ENCODE measurements around the gene EPHA5. TPM values are rescaled to one million over a fixed set of nuclear protein-coding genes. Genes with fewer than 3 reads are reported as not detected.

The EPHA5 gene
- total RNA-seq, 4 donors from 2014 or later = 2.9 to 5.0 (median 4.4) TPM

DNA sequence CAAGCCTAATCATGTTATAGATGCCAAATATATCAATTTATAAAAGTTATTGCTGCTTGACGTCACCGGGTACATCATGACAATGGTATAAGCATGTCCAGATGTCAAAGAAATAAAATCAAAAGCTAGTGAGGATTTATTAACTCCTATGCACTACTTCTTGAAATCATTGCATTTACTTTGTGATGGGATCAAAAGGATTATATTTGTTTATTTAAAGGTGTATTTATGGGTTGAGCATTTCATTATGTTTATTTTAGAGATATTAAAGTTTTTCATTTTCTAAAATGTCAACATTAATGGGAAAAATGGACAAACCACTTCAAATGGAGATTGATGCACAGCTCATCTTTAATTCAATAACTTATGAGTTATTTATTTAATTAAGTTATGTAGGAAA, 277.8 kb downstream of the EPHA5 start:
- TF ChIP-seq POLR2A (IDR thresholded peaks at IDR 0.05) (no peak), EP300 (IDR thresholded peaks at IDR 0.05) (no peak)
- TF ChIP-seq, protein P1, sequence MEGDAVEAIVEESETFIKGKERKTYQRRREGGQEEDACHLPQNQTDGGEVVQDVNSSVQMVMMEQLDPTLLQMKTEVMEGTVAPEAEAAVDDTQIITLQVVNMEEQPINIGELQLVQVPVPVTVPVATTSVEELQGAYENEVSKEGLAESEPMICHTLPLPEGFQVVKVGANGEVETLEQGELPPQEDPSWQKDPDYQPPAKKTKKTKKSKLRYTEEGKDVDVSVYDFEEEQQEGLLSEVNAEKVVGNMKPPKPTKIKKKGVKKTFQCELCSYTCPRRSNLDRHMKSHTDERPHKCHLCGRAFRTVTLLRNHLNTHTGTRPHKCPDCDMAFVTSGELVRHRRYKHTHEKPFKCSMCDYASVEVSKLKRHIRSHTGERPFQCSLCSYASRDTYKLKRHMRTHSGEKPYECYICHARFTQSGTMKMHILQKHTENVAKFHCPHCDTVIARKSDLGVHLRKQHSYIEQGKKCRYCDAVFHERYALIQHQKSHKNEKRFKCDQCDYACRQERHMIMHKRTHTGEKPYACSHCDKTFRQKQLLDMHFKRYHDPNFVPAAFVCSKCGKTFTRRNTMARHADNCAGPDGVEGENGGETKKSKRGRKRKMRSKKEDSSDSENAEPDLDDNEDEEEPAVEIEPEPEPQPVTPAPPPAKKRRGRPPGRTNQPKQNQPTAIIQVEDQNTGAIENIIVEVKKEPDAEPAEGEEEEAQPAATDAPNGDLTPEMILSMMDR (IDR thresholded peaks at IDR 0.05) = no peak
- DNase-seq (ENCODE audit: low spot score in 2 of 2) = no peak
- 37 to 63% methylated on average over 2 of the region's 2 CpGs for WGBS, 2 donors

DNA sequence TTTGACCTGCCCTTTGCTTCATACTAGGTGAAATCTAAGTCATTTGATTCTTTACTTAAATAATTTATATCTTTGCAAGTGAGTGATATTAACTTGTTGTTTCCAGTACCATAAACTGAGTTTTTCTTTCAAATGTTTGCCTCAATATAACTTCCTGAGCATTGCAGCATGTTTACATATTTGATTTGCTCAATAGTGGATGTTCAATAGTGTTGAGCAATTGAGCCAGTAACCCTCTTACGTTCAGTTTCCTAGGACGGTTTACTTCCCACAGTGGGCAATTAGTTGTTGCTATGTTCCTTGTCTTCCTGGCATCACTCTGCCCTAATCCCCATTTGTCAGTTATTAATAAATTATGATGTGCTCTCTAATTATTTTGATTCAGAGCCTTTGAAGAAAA, 278.5 kb downstream of the EPHA5 start:
- Histone ChIP-seq H3K9me3 (peaks cover 0 to 16% (median 0%) of the 10 kb centered on the region in 4 donors), H3K27me3 (no peaks in the 10 kb centered on the region), H3K36me3 (no peaks in the 10 kb centered on the region), H3K27ac (no peak overlapping the region), H3K4me3 (no peak overlapping the region), H3K4me1 (no peaks in the 10 kb centered on the region)
- no peak for DNase-seq (ENCODE audit: low spot score in 2 of 2)
- WGBS, 2 donors = 50 to 65% methylated on average over 2 of the region's 2 CpGs
- TF ChIP-seq EP300 (IDR thresholded peaks at IDR 0.05) (no peak), POLR2A (IDR thresholded peaks at IDR 0.05) (no peak)
- TF ChIP-seq, protein P1 (IDR thresholded peaks at IDR 0.05) = no peak

More for the DNA sequence above, 277.8 kb downstream of the EPHA5 start:
- no peak overlapping the region for H3K27ac ChIP-seq
- no peak overlapping the region for H3K4me3 ChIP-seq
- no peaks in the 10 kb centered on the region for H3K4me1 ChIP-seq
- H3K9me3 ChIP-seq = peaks cover 0 to 18% (median 0%) of the 10 kb centered on the region in 4 donors
- H3K27me3 ChIP-seq = no peaks in the 10 kb centered on the region
- no peaks in the 10 kb centered on the region for H3K36me3 ChIP-seq

DNA sequence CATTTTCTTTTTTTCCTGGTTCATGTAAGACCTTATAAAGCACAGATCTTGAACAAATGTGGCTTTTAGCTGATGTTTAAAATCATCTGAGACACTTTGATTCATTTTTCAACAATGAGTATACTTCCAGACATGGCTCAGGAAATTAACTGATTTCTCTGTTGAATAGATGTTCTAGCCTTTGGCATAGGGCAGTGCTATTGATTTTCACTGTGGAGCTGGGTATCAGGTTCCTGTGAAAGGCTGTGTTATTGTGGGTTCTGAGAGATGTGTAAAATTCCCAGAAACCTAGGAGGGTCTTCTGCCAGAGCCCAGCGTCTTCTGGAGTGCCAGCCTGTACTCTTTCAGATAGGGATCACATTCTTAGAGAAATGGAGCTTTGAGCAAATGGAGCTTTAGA, 278.9 kb downstream of the EPHA5 start:
- Histone ChIP-seq H3K27ac (no peak overlapping the region), H3K4me3 (no peak overlapping the region), H3K9me3 (peaks cover 0 to 15% (median 0%) of the 10 kb centered on the region in 4 donors), H3K36me3 (no peaks in the 10 kb centered on the region), H3K27me3 (no peaks in the 10 kb centered on the region), H3K4me1 (no peaks in the 10 kb centered on the region)
- DNase-seq (ENCODE audit: low spot score in 2 of 2) = no peak
- 24 to 50% methylated on average over 1 of the region's 1 CpG for WGBS, 2 donors
- no peak for TF ChIP-seq EP300 (IDR thresholded peaks at IDR 0.05)
- TF ChIP-seq, protein P1 (IDR thresholded peaks at IDR 0.05) = no peak
- TF ChIP-seq POLR2A (IDR thresholded peaks at IDR 0.05) = no peak

DNA sequence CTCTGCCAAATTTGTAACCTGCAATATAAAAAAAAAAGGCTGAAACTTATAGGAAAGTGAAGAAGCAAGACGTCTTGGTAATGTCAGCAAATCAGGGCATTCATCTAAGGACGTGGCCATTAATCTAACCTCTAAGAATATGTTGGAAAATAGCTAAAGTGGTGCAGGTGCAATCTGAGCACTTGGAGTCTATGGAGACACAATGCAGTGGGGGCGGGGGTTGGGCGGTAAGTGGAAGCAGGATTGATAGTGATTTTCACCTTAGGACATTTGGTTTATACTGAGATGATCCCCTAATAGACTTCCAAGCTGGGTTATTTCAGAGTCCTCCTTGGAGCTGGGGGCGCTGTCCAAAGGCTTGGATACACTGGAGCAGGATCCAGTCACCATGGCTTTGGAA, 283.4 kb downstream of the EPHA5 start:
- H3K4me1 ChIP-seq = no peaks in the 10 kb centered on the region
- no peaks in the 10 kb centered on the region for H3K27me3 ChIP-seq
- 87 to 91% methylated on average over 5 of the region's 5 CpGs for WGBS, 2 donors
- no peaks in the 10 kb centered on the region for H3K9me3 ChIP-seq
- H3K36me3 ChIP-seq = no peaks in the 10 kb centered on the region
- no peak overlapping the region for H3K27ac ChIP-seq
- DNase-seq (ENCODE audit: low spot score in 2 of 2) = no peak
- no peak overlapping the region for H3K4me3 ChIP-seq
- TF ChIP-seq, protein P1 (IDR thresholded peaks at IDR 0.05) = no peak

DNA sequence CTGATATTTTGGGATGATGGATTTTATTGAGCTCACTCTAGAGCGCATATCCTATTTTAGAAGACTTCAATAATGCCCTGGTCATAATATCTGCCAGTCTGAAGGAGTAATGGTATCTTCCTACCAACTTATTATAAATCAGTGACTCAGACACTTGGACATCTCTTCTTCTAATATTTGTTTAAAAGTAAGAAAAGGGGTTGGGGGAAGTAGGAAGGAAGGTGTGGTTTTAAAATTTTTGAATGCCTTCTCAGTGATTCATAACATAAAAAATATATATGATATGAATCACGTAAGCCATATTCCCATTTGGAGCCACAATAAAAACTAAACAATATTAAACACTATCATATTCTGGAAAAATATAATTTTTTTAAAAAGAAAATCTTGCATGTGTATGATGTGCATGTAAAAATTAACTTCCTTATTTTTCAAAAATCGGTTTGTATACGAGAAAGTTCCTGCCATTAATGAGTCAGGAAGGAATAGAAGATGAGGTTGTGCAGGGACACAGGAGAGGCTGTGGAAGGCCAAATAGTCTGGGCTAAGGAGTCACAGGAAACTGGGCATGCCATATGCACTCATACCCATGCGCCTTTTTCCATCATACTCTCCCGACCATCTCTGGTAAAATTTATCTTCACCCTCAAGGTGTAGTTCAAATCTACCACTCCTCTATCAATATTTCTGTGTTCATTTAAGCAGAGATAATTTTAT, 286.5 kb downstream of the EPHA5 start:
- no peak overlapping the region for H3K27ac ChIP-seq
- TF ChIP-seq, protein P1 (IDR thresholded peaks at IDR 0.05) = no peak
- no peaks in the 10 kb centered on the region for H3K36me3 ChIP-seq
- no peaks in the 10 kb centered on the region for H3K9me3 ChIP-seq
- no peak overlapping the region for H3K4me3 ChIP-seq
- no peaks in the 10 kb centered on the region for H3K4me1 ChIP-seq
- H3K27me3 ChIP-seq = no peaks in the 10 kb centered on the region
- WGBS, 2 donors = 89 to 90% methylated on average over 6 of the region's 6 CpGs
- no peak for DNase-seq (ENCODE audit: low spot score in 2 of 2)

Data from tibial nerve (tissue), 4 donors.